ENCODE measurements around the gene RASA3.
"Not testable (repeated sequence)": the region's sequence is repeated elsewhere in the genome, so short reads cannot be mapped to it uniquely, and the experiment has no call there.

Gene RASA3

DNA sequence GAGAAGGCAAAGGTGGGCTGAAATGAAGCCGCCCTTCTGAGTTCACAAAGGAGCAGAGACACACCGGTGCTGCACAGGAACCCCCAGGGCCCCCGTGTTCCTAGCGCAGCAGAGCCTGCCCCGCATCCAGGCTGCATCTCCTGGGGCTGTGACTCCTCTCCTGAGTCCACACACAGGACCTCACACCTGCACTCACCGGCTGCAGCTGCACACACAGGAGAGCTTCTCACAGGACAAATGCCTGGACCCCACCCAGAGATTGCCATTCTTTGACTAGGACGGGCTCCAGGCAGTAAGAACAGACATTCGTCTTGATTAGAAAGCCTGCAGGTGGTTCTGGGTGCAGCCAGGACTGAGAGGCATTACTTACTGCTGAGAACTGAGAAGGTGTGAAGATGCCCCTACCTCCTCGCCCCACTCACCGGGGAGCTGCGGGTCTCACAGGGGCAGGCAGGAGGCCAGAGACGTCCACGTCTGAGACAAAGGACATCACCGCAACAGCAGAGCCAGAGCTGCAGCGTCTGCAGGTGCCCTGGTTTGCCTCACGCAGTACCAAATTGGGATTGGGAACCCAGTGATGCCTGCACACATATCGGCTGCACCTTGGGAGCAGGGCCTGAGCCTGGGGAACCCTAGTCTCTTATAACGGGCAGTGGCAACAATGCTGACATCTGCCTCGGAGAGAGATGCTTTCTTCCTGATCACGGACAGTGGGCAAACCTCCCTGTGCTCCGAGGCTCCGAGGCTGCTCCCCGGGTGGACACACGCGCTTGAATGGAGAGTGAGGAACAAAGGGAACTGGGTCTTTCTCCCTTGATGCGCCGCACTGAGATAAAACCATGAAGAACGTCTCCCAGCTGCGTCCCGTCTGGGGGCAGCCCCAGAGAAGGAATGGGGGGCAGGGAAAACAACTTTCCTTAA lies 50.4 kb downstream of the RASA3 start:
- no peak for DNase-seq (ENCODE audit: low read depth, low spot score)

DNA sequence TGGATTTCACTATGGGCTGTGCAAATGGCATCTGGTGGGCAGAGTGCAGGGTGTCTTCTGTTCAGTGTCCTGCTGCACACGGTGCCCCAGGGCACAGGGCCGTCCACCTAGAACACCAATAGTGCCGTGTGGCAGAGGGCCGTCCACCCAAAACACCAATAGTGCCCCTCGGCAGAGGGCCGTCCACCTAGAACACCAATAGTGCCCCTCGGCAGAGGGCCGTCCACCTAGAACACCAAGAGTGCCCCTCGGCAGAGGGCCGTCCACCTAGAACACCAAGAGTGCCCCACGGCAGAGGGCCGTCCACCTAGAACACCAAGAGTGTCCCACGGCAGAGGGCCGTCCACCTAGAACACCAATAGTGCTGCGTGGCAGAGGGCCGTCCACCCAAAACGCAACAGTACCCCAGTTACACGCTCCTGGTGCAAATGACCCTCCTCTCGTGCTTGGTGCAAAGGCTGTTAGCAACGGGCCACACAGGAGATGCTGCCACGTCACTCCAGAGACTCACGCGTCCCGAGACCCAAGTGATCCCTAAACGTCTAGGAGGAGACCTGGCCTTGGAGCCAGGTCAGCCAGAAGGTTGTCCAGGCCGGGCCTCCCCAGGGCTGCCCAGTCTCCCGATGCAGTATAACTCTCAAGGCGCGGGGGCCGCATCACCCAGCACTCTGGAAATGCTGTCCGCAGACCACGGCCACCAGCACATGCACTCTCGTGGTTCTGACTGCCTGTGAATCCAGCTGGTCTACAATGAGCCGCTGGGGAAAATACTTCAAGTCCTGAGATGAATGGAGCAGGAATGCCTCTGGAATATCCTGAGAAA lies 51.5 kb downstream of the RASA3 start:
- DNase-seq (ENCODE audit: low read depth, low spot score), result no peak

DNA sequence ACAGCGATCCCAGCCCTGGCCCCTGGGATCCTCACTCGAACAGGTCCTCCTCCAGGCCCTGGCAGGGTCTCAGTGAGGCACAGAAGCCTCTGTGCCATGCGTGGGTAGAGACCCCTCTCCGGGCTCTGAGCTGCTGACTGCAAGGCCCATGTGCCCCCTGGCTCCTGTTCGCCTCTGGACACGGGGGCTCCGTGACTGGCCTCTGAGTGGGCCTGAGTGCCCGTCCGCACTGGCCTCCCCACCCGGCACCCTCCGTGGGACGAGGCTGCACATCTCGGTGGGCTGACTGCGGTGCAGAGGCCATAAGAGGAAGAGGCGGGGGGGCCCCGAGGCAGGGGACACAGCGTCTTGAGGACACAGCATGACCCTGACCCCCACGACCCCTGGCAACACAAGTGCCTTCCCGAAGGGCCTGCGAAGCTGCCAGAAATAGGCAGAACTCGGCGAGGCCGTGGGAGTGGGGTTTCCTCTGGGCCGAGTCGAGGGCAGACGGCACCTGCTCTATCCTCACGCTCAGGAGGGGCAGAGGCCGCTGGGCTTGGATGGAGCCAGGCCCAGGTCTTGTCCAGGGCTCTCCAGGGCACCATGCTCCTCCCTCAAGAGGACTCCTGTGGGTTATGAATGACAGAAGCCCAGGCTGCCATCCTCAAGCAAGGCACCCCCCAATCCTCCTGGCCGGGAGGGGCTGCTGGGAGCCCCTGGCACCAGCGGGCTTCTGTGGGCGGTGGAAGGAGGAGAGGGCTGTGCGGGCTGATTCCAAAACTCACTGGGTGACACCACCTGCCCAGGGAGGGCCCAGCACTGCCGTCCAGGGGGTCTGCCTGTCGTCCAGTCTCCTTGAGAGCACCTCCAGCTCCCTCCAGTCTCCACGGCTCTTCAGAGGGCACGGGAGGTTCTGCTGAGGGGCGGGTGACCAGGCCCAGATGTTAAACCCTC lies 52.6 kb downstream of the RASA3 start:
- no peak for DNase-seq (ENCODE audit: low read depth, low spot score)

DNA sequence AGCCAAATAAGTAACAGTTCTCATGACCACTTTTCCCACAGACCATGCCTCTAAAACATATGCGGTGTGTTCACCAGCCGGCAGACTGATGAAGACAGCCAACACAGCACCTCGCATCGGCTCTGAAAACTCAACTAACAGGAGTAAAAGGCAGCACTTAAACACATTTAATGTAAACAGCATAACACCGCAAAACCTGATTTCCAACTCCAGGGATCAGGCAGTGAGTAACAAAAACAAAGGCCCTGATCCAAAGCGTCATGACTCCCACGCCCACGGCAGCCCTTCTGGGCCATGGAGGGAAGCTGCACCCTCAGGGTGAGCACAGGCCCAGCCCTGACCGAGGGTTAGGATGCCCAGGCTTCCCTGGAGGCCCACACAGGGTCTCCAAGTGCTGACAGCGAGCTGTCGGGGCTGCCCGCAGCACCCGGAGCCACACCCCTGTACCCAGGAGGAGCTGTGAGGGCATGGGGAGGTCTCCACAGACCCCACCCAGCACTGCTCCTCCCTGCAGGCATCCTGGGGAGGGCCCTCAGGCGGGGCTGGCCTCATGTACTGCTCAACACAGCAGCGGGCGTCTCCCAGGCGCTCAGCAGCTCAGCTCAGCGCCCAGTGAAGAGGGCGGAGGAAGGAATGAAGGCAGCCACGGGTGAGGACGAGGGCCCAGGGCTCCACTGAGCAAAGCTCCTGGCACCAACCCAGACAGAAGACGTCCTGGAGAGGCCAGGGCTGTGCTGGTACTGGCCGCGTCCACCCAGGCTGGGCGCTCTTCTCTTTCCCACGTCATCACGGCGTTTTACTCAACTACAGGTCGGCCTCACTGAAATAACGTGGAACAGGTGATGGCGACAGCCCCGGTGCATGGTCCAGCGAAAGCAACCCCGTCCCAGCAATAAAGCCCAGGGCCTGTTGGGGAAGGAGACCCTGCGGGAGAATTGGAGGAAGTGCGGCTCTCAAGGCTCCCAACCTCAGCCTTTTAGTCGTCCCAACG lies 53.7 kb downstream of the RASA3 start:
- no peak for DNase-seq (ENCODE audit: low read depth, low spot score)

DNA sequence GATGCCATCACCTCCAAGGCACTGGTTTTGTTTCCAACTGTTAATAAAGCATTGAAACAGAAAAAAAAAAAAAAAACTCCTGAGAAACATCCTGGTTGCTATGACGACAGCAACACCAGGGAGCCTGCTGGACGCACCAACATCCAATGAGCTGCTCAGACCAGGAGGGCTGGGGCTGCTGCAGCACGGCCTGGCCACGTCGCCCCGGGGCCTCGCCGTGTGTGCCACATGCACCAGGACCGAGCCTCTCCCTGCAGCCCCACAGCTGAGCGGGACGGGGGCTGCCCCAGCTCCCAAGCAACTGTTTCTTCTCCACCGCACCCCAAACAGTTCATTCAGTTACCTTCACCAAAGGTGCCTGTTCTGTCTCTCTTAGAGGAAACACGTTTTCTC lies 54.5 kb downstream of the RASA3 start:
- no peak for DNase-seq (ENCODE audit: low read depth, low spot score)

DNA sequence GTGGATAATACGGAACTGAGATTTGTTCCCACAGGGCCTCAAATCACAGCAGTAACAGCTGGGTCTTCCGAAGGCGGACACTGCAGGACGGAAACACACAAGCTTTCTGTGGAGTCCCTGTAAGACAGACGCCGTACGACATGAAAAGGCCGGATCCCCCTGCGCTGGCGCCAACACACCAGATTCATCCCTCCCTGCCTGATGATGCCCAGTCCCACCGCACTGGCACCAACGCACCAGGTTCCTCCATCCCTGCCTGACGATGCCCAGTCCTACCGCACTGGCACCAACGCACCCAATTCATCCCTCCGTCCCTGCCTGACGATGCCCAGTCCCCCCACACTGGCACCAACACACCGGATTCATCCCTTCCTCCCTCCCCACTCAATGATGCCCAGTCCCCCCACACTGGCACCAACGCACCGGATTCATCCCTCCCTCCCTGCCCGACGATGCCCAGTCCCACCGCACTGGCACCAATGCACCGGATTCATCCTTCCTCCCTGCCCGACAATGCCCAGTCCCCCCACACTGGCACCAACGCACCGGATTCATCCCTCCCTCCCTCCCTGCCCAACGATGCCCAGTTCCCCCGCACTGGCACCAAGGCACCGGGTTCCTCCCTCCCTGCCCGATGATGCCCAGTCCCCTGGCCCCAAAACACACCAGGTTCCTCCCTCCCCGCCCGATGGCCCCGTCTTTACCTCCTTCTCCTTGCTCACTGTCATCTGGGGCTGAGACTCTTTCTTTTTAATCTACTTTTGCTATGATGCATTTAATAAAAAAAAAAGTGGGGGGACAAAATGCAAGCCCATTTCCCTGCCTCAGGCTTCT lies 55.1 kb downstream of the RASA3 start:
- no peak for DNase-seq (ENCODE audit: low read depth, low spot score)

DNA sequence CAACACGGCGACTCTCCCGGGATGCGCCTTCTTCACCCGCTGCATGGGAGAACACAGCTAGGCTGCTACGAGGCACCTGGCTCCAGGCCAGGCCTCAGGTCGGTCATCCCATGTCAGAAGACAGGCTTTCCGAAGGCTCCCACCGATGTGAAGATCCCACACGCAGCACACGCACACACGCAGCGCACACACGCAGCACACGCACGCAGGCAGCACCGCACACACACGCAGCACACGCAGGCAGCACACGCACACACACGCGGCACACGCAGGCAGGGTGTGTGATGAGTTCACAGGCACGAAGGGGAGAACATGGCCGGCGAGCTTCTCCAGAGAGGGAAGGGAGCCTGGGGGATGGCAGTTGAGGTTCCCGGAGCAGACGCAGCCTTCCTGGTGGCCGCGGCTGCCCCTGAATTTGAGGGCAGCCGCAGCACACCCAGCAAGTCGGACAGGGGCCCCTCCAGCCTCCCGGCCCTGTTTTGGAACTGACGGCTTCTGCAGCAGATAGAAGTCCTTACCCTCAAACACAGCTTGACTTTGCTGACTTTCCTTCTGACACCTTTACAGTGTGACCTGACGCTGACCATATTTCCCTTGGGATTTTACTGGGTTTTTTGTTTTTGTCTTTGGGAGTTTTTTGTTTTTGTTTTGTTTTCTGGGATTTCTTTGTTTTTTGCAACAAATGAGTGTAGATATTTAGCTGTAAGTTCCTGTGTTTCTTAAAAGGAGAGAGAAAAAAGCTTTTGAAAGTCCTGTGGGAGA lies 55.9 kb downstream of the RASA3 start:
- no peak for DNase-seq (ENCODE audit: low read depth, low spot score)

DNA sequence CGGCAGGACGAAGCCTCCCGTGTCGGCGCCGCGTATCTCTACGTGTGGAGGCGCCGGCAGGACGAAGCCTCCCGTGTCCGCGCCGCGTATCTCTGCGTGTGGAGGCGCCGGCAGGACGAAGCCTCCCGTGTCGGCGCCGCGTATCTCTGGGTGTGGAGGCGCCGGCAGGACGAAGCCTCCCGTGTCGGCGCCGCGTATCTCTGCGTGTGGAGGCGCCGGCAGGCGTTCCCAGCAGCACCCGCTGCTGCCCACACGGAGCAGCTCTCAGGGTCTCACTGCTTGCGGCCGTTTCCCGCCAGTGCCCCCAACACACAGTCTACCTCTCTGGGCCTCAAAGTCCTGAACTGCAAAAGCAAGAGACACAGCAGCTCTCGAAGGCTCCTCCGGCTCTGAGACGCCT lies 56.6 kb downstream of the RASA3 start:
- DNase-seq (ENCODE audit: low read depth, low spot score), result not testable (repeated sequence)

DNA sequence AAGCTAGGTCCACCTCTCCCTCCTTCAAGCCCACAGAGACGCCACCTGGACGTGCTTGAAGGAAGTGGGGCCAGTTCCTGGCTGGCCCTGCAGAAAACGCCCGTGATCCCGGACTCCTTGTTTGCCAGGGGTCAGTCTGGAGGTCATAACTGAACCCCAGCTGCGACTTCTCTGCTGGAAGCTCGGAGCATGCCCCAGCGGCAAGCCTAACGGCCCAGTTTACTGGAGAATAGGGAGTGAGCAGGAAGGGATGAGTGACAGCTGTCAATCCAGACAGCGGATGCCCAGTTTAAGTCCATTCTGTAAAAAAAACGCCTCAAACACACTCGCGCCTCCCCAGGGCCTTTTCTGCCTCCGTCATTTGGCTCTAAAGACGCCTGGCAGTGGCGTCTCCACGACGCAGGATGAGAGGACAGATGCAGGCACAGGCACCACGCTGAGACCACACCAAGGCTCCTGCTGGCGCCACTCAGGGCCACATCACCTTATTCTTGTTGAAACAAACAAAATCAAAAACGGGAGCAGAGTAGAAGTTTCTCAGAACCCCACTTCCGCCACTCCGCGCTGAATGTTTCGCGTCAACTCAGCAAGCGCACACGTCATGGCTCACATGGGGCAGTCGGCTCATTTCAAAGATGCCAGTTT lies 57.6 kb downstream of the RASA3 start:
- no peak for DNase-seq (ENCODE audit: low read depth, low spot score)

DNA sequence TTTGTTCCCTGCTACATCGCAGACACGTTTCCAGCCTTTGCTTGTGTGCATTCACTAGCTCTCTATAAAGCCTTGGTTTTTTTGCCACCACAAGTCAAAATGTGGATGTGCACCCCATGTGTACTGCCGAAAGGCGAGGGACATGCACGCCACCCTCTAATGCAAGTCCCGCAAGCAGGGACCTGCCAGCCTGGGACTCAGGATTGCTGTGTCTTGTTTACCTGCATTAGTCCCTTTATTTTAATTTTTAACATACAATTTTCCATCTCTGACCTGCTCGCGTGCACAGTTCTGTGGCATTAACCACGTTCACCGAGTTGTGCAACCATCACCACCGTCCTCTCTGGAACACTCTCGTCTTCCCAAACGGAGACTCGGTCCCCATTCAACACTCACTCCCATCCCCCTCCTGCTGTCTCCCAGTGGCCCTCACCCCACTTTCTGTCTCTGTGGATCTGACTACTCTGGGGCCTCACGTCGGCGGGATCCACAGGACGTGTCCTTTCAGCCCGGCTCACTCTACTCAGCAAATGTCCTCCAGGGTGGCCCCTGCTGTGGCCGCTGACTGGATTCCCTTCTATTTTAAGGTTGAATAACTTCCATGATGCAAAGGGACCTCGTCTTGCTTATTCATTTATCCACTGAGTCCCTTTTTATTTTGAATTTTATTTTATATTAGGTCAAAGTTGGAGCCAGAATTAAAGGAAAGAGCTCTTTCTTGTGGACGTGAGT lies 58.4 kb downstream of the RASA3 start:
- no peak for DNase-seq (ENCODE audit: low read depth, low spot score)

DNA sequence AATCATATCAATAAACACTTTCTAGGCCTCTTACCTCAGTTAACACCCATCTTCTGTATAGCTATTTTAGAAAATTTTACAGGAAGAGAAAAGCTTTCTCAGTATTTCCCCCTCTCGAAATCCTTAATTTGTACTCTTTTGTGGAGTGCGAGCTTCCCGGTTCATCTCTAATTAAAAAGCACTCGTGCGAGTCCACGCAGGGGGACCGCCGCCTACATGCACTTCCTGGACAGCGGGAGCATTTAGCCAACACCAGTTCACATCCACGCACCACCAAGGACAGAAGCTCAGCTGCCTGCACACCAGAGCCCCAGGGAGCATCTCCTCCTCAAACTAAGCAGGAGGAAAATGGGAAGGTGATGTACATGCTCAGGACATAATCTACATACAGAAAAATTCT lies 60.0 kb downstream of the RASA3 start:
- DNase-seq (ENCODE audit: low read depth, low spot score), result no peak

DNA sequence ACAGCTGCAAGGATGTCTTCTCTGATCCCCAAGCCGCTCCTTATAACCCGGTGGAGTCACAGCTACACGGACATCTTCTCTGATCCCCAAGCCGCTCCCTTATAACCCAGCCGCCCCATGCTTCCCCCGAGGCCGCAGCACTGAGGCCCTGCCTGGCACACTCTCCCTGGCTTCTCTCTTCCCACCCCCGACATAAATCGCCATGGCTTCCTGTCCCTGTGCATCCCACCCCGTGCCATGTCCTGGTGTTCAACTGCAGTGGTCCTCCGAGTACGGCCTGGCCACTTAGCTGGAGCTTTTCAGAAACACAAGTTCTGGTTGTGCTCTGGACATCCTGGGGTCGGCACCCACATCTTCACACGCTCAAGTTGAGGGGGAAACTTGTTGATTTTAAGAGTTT lies 60.4 kb downstream of the RASA3 start:
- no peak for DNase-seq (ENCODE audit: low read depth, low spot score)

DNA sequence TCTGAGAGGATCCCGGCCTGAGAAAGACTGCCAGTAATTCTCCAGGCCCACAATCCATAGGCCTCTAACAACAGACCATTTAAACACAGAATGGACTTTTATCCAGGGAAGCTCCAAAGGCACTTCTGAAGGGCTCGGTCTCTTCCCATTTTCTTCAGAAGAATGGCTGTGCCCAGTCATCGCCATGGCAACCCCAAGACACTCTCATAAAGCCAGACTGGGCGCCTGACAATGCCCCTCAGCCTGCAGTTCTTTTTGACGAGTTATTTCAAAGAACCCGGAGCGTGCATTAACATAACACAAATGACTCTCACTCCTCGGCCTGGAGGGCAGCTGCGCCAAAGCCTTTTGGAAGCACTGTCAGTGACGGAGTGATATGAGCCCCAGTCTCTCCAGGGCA lies 61.0 kb downstream of the RASA3 start:
- no peak for DNase-seq (ENCODE audit: low read depth, low spot score)

DNA sequence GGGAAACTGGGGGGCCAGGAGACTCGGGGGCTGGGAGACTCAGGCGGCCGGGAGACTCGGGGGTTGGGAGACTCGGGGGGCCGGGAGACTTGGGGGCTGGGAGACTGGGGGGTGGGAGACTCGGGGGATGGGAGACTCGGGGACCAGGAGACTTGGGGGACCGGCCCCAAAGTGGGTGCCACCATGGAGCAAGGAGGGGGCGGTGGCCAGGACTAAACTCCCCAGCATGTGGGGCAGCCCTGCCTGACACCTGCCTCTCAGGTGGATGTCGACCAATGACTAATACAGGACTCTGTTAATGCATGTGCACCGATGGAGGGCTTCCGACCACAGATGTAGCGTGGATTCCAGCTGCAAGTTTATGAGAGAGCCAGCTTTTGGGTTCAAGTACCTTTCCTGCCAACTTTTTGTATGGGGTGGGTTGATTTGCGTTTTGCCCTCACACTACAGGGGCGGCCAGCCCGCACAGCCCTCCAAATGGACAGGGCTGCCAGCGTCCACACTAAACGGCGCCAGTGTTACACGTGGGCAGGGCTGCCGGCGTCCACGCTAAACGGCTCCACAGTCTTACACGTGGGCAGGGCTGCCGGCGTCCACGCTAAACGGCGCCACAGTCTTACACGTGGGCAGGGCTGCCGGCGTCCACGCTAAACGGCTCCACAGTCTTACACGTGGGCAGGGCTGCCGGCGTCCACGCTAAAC lies 62.2 kb downstream of the RASA3 start:
- DNase-seq (ENCODE audit: low read depth, low spot score), result no peak

DNA sequence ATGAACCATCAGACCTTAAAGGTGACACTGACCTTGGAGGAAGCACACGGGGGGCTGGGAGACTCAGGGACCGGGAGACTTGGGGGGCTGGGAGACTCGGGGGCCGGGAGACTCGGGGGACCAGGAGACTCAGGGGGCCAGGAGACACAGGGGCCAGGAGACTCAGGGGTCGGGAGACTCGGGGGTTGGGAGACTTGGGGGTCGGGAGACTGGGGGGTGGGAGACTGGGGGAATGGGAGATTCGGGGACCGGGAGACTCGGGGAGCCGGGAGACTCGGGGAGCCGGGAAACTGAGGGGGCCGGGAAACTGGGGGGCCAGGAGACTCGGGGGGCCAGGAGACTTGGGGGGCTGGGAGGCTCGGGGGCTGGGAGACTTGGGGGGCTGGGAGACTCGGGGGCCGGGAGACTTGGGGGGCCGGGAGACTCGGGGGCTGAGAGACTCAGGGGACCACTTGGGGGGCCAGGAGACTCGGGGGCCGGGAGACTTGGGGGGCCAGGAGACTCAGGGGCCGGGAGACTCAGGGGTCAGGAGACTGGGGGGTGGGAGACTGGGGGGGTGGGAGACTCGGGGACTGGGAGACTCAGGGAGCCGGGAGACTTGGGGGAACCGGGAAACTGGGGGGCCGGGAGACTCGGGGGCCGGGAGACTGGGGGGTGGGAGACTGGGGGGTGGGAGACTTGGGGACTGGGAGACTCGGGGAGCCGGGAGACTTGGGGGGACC lies 62.9 kb downstream of the RASA3 start:
- no peak for DNase-seq (ENCODE audit: low read depth, low spot score)

DNA sequence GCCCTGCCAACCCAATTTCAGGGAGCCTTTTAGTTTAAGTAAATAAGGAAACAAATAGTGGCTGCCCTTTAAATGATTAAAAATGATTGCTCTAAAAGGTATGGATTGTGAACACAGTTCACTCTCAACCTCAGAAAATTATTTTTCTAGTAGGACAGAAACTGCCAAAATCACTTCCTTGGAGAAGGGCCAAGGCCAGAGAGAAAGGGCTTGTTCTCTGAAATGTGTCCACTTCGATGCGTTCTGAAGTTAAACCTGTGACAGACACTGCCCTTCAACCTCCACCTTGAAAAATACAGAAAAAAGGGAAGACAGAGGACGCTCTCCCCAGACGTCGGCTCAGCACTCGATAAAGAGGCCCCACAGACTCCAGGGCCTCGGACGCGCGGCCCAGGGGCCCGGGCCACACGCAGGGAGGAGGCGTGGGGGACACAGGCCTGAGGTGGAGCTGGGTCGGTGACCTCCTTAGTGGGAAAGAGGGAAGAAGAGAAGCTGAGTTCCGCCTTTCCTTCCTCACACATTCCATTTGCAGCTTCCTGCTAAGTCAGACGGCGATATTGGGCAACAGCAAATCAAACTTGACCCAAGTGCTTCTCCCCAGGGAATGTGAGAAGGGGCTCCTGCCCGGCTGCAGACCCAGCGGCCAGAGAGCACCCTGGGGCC lies 63.6 kb downstream of the RASA3 start:
- no peak for DNase-seq (ENCODE audit: low read depth, low spot score)

Data from iPS DF 19.7 (cell line).